Activated T-helper 1 cell treated with anti-CD3 and anti-CD28 coated beads, Interleukin-2, amount 50 U/mL, for 16 hours (primary cell): ENCODE data around the gene PPP1CA.
A peak's percentile ranks its signal among the peaks of the same experiment; 100 is the strongest.

Experiments used
- DNase-seq, 2 donors: peaks; one replicate each; pipeline ENCODE4 v3.0.0-alpha.2; 2020; ENCODE audit warnings: low read depth in 1 of 2, low spot score in 1 of 2

The PPP1CA gene

GRCh38 chr11:67418476-67419281 lies 17.0 kb upstream of the PPP1CA start:
- DNase-seq = no peak

GRCh38 chr11:67417425-67417824 lies 15.8 kb upstream of the PPP1CA start:
- DNase-seq = no peak

GRCh38 chr11:67416416-67417335 lies 15.0 kb upstream of the PPP1CA start:
- DNase-seq = peak; percentile 45 to 71

GRCh38 chr11:67415501-67416304 lies 14.0 kb upstream of the PPP1CA start, which contains the start of gene CARNS1:
Gene CARNS1 (plus strand): TSS chr11:67415678. CDS start chr11:67416200, 522 bp downstream.
- no peak for DNase-seq

- no peak for DNase-seq
Observed at GRCh38 chr11:67413266-67413849, 11.7 kb upstream of the PPP1CA start.

- DNase-seq = no peak
Observed at GRCh38 chr11:67412495-67413179, 11.0 kb upstream of the PPP1CA start.

- DNase-seq = no peak
Observed at GRCh38 chr11:67411785-67412152, 10.1 kb upstream of the PPP1CA start.

GRCh38 chr11:67410984-67411784 lies 9.5 kb upstream of the PPP1CA start:
- no peak for DNase-seq

DNA sequence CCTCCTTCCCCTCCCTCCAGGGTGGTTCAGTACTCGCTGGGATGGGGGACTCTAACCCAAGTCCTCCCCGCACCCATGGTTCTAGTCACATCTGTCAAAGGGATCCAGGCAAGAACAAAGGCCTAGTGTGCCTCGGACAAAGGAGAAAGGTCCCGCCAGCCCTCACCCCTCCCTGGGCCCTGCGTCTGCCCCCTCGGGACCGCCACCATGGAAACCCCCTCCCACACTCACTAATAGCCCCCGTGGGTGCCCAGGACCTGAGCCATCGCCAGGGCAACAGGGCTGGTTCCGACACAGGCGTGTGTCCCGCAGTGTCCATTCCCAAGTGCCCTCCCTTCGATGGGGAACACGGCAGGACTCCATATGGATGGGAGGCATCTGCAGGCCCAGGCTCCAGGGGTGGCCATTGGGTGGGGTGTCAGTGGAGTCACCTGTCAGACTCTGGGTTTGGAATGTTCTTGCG lies 8.7 kb upstream of the PPP1CA start:
- no peak for DNase-seq

DNA sequence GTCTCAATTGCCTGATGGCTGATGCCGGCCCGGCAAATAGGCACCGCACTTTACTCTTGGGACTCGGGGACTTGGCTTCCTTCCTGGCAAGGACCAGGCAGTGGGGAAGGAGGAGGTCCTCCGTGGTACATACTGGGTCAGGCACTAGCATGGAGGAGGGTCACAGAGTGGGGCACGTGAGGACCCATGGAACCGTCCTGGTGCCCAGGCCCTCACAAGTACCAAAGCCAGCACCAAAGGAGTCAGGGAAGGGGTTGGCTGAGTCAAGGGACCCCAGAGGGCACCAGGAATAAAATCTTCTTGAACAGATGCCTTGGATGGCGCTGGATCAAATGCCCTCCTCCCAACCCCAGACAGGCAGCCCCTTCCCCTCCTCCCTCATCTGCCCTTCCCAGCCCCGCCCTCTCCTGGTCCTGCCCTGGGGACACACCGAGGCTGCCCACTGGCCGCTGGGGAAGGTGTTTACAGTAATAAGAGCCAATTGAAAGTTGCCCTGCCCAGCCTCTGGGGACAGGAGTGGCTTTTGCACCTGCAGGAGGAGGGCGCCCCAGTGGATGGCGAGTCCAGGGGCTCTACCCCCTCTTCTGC lies 8.2 kb upstream of the PPP1CA start:
- no peak for DNase-seq

GRCh38 chr11:67409261-67409666 lies 7.6 kb upstream of the PPP1CA start:
- DNase-seq = peak; percentile 51 to 61

DNA sequence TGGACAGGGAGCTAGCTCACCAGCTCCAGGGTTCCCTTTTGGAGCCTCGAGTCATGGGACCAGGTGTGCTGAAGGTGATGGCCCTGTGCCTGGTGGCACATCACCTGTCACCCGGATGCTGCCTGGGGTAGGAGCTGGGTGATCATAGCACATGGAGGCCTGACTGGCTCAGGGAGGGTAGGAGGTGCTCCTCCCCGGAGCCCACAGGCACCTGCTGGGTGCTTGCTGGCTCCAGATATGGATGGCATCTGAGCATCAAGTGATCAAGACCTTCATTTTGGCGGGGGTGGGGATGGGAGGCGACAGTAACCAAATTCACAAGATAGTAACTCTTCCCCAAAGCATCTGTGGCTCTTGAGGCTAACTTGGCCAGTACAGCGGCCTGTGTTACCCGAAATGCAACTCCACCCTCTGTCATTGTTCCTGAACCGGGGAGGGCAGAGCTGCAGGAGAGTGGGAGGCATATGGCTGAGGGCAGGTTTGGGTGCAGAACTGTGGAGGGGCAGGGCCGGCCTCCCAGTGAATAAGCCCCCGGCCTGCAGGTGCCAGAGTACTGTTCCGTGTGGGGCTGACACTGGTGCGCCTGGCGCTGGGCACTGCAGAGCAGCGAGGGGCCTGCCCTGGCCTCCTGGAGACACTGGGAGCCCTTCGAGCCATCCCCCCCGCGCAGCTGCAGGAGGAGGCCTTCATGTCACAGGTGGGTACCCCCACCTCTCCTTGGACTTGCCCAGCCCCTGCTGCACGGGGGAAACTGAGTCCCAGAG lies 7.0 kb upstream of the PPP1CA start:
- no peak for DNase-seq

DNA sequence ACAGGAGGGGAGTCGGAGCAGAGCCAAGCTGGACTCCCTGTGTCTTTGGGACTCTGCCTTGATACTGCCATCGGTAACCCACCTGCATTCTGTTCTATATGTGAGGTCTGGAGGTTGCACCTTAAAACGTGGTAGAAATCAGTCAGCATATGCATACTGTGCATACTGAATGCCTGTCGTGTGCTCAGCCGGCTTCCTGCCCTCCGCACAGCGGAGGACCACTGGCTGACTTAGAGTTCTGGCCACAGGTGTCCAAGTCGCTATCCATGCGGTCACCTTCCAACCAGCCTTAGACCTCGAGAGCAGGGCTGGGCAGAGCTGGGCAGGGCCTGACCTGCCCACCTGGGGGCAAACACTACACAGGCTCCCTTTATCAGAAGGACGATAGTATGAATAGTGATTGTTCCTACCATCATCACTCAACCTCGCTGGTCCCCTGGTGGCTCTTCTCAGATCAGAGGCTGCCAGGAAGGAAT lies 6.1 kb upstream of the PPP1CA start:
- DNase-seq = no peak

DNA sequence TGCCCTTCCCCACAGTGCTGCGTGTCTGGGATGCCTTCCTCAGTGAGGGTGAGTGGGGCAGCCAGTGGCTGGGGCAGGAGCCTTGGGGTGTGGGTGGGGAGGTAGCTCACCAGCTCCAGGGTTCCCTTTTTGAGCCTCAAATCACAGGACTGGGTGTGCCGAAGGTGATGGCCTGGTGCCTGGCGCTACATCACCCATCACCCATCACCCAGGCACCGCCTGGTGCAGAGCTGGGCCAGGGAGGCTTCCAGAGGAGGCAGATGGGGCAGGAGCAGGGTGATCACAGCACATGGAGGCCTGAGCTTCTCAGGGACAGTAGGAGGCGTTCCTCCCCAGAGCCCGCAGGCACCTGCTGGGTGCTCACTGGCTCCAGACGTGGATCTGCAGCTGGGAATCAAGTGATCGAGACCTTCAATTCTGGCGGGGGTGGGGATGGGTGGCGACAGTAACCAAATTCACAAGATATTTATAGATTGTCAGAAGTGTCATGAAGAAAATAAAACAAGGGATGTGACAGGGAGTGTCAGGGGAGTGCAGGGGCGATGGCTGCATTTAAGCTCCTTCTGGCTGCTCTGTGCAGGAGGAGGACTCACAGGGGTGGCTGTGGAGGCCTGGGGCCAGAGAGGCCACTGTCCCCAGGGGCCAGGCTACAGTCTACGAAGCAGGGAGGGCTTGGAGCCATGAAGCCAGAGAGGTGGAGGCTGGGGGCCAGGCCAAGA lies 5.5 kb upstream of the PPP1CA start:
- no peak for DNase-seq

DNA sequence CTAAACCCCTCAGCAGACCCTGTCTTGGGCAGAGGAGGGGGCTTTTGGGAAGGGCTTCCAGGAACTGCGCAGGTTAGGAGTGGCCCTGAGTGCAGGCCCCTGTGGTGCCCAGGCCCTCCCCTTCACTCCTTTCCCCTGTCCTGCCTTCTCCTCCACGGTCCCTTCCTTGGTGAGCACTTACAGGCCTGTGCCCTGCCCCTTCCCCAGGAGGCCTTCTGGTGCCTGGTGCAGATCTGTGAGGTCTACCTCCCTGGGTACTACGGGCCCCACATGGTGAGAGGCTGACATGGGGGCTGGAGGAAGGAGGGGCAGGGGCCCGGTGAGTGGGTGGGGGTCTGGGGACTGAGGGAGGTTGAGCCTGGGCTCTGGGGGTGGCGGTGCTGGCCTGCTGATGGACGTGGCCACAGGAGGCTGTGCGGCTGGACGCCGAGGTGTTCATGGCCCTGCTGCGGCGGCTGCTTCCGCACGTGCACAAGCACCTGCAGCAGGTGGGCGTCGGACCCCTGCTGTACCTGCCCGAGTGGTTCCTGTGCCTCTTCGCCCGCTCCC lies 4.8 kb upstream of the PPP1CA start:
- no peak for DNase-seq

GRCh38 chr11:67405688-67406339 lies 4.2 kb upstream of the PPP1CA start:
- no peak for DNase-seq

- no peak for DNase-seq
Observed at GRCh38 chr11:67405196-67405567, 3.5 kb upstream of the PPP1CA start.
